GM21576 (cell line): ENCODE measurements around the gene ZFPM1.

Source experiments
- ATAC-seq: cut with Tn5 transposase; IDR thresholded peaks from one replicate; pipeline ENCODE4 v1.9.1; 2021; ENCODE audit warnings: mild to moderate bottlenecking, moderate library complexity; ENCODE audit not compliant: unreplicated experiment

Gene ZFPM1

DNA sequence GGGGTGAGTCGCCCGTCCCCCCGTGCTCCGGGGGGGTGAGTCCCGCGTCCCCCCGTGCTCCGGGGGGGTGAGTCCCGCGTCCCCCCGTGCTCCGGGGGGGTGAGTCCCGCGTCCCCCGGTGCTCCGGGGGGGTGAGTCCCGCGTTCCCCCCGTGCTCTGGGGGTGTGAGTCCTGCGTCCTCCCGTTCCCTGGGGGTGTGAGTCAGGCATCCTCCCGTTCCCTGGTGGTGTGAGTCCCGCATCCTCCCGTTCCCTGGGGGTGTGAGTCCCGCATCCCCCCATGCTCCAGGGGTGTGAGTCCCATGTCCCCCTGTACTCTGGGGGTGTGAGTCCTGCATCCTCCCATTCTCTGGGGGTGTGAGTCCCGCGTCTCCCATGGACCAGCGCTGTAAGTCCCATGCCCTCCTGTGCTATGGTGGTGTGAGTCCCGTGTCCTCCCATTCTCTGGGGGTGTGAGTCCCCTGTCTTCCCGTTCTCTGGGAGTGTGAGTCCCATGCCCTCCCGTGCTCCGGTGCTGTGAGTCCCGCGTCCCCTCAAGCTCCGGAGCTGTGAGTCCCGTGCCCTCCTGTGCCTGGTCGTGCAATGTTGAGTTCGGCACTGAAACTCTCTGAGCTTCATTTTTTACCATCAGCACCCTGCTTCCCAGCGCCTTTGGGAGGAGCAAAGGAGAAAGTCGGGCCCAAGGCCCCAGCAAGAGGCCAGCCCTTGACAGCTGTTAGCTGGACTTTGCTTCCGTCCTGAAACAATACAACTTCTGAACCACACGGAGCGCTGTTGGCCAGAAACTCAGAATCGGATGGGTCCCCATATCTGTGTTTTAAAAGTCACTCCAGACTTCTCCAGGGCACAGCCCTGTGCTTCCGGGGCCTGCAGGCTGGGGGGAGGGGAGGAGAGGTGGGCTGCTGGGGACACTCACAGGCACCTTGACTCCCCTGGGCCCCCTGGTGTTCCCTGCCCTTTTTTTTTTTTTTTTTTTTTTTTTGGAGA is 105.7 kb downstream of the ZFPM1 start:
- no peak for ATAC-seq

- ATAC-seq = no peak
These were observed 107.8 kb downstream of the ZFPM1 start for GRCh38 chr16:88560714-88561484.

DNA sequence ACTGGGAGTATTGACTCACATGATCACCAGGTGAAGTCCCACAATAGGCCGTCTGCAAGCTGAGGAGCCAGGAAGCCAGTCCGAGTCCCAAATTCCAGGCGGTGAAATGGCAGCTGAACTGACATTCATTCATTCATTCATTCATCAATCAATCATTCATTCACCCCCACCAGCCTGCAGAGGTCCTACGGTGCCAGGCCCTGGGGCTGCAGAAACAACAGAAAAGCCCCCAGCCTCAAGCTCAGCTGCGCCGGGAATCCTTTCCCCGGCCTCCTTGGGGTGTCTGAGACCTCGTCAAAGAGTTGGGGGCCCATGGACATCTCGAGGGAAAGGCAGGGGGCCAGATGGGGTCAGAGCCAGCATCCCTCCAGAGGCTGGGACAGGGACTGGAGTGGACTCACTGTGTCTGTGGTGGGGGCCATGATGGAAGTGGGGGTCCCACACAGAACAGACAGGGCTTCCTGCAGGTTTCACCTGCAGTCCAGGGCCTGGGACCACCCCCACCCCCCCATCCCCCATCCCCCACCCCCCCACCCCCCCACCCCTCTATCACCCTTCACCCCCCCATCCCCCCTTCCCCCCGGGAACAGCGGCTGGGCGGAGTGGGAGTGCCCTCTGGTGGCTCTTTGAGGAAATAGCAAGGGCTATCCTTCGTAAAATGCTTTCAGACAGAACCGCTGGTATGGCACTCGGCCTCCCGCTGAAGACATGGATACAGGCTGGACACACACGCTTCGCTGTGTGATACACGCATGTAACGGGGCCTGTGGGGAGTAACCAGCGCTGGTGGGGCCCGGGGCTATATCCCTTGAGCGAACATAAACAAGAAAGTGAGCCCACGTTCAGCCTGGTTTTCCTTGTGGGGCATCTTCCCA is 108.6 kb downstream of the ZFPM1 start:
- no peak for ATAC-seq

- ATAC-seq = no peak
These were observed 113.1 kb downstream of the ZFPM1 start for GRCh38 chr16:88566158-88566557.

GRCh38 chr16:88568710-88569613 is 115.9 kb downstream of the ZFPM1 start:
- no peak for ATAC-seq

DNA sequence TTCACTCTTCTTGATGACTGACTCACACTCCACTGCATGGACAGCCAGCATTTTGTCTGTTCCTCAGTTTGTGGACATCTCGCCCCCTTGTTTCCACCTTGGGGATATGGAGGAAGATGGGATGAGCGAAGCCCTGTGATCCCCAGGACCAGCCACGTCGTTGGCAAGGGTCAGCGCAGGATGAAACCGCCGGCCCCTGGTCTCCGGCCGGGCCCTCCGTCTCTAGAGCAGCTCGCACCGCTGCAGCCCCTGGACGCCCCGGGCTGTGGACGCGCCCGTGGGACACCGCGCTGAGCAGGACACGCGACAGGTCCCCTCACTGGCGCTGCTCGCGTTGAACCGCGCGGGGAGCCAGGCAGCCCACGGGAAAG is 116.5 kb downstream of the ZFPM1 start:
- ATAC-seq = peak; percentile 26

DNA sequence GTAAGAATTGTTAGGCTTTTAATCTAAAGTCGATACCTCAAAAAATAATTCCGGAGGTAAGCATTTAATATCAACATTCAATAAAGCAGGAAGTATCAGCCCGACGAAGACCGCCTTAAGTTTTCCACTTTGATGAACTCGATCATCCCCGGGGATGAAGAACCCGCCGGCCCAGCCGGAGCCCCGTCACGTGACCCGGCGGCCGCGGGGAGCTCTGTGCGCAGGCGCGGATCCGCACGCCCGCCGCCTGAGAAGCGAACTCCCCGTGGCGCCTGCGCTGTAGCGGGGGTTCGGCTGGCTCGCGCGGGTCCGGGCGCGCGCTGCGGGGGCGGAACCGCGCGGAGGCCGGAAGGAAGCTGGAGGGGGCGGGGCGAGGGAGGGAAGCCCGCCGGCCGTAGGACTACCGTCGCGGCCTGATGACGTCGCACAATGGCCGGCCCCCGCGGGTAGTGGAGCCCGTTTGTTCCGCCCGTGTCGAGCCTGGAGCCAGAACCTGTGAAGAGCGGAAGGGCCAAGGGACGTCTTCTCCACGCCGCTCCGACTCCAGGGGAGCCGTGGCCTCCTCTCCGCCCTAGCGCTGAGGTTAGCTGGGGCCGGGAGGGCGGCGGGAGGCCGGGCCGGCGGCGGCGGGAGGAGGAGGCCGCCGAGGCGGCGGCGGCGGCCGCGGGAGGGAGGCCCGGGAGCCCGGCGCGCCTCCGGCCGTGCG is 117.1 kb downstream of the ZFPM1 start, which contains the start of gene ZC3H18:
ZC3H18 (plus strand) TSS at position 419 of the 706 bp plus-strand sequence. CDS start 6,721 bp downstream, outside the sequence.
- ATAC-seq = peak; percentile 65

DNA sequence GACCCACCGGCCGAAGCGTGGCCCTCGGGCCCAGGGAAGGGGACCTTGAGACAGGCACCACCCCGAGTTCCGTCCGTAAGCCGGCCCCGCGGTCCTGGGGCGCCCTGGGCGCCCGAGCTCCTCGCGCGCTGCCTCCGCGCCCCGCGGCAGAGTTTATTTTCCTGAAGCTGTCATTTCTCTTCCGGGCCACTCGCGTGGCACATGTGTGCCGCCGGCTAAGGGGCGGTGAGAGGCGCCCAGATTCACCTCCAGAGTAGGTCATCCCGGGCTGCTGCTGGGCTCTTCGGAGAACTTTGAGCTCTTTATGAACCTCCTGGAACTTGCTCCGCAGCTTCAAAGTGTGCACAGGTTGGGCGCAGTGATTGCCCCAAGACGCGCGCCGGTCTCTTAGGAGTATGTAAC is 117.6 kb downstream of the ZFPM1 start:
- peak; percentile 28 for ATAC-seq

DNA sequence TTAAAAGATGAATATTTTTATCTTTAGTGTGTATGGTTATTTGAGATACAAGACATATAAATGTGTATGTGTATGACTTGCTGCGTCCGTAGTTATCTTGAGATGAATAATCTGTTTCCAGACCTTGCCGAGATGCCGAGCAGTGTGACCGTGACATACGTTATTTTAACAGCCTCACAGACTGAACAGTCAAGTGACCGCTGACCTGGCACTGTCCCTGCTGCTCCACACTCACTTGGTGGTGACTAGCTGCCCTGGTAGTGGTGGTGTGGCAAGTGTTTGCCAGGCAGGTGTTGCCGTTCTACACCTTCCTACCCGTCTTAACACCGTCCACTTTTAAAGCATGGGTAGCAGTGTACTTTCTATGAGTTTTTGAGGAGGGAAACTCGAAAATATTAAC is 122.2 kb downstream of the ZFPM1 start:
- ATAC-seq = no peak

DNA sequence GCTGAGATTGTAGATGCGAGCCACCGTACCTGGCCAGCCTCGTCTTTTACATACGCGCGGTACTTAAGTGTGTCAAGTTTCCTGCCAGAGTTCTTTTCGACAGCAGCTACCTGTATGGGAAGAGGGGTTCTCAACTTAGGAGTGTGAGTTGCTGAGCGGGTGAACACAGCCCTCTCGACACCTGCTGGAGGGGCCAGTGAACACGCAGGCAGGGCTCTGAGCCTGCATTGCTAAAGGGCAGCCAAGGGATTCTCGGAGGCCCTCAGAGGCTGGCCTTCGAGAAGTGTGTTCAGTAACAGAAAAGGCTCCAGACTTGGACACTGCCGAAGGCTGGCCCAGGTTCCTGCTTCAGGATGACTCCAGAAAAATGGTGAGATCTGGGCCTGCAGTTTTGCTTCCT is 123.2 kb downstream of the ZFPM1 start:
- ATAC-seq = no peak

DNA sequence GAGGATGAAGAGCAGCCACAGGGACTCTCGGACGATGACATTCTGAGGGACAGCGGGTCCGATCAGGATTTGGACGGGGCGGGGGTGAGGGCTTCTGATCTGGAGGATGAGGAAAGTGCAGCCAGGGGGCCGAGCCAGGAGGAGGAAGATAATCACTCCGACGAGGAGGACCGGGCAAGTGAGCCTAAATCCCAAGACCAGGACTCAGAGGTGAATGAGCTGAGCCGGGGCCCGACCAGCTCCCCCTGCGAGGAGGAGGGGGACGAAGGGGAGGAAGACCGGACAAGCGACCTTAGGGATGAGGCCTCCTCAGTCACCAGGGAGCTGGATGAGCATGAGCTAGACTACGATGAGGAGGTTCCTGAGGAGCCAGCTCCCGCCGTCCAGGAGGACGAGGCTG is 124.1 kb downstream of the ZFPM1 start:
- no peak for ATAC-seq

GRCh38 chr16:88578446-88579313 is 125.6 kb downstream of the ZFPM1 start:
- ATAC-seq = no peak

DNA sequence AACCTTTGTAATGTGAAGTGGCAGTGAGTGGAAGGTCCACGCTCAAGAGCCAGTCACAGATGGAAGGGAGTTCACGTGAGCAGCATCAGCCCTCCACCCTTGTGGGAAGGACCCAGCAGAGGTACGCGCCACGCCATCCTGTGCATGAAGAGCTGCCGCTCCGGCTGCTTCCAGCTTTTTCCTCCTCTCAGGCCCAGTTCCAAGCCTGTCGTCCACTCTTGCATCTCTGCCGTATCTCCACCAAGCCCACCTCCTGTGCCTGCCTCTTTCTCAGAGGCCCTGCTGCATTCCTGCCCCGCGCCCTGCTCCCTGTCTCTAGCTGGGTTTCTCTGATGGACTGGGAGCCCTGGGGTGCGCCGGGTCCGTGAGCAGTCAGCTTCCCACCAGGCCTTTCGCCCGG is 127.3 kb downstream of the ZFPM1 start:
- no peak for ATAC-seq

DNA sequence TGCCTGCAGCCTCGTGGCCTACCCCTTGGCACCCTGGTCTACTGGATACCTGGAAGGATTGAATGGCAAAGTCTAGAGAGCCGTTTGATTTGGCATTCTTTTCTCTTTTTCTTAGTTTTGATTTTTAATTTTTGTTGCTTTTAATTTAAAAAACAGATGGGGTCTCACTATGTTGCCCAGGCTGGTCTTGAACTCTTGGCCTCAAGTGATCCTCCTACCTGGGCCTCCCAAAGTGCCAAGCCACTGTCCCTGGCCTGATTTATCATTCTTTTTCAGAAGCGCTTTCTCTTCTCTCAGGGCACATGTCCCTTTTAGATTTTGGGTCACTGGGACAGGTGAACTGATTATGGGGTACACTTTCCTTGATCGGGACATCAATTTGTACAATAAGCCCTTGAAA is 128.0 kb downstream of the ZFPM1 start:
- ATAC-seq = no peak

DNA sequence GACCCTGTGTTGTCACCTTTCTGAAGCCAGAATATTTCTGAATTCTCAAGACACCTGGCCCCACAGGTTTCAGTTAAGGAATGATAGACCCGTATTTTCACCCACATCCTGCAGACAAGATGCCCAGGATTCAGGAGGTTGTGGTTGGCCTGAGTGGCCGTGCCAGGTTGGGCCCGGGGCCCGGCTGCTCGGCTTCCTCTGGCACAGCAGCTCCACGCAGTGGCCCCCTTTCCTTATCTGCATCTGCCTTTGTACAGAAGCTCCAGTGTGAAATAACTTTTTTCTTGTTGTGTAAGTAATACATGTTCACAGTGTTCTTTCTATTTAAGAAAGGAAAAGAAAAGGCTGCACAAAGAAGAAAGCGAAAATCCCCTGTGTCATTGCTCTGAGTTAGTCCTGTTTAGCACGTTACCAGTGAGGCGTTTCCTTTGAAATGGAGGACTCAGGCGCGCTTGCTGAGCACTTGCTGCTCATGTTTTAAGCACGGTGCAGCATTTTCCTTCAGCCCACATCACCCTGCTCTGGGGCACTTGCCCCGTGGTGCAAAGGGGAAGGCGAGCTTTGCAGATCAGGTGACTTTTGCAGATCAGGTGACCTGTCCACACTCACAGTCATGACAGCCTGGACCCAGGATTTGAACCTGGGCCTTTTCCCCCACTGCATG is 130.0 kb downstream of the ZFPM1 start:
- no peak for ATAC-seq

DNA sequence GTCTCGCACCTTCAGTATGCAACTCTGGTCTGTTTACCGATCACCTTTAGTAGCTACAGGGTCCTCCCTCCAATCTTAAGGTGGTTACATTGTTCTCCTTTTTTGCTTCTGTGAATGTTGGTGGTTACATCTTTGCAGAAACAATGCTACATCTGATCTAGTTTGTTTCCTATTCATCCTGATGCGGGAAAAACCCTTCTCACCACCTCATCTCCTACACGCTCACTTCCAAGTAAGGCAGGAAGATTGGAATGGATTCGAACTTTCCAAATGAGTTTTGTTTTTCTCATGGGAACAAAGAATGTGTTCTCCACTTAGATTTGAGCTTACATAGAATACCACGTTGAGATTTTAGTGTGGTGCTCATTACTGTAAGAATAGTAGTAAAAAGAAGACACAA is 131.6 kb downstream of the ZFPM1 start:
- no peak for ATAC-seq

- ATAC-seq = no peak
These were observed 132.2 kb downstream of the ZFPM1 start for GRCh38 chr16:88585269-88585668.
